Measurements from ENCODE around the gene SPATA4. TPM values are rescaled to one million over a fixed set of nuclear protein-coding genes. Genes with fewer than 3 reads are reported as not detected.
"Not testable (repeated sequence)": the region's sequence is repeated elsewhere in the genome, so short reads cannot be mapped to it uniquely, and the experiment has no call there.

The SPATA4 gene
- total and polyA plus RNA-seq, 5 donors, result 0.23 to 1.0 (median 0.34) TPM; not detected in 2

- Histone ChIP-seq H3K4me3 (ENCODE audit: low read length) (no peak overlapping the region), H3K27ac (ENCODE audit: low read length) (no peak overlapping the region), H3K9me3 (ENCODE audit: control insufficient read depth, low read length) (no peaks in the 10 kb centered on the region), H3K27me3 (ENCODE audit: control insufficient read depth, insufficient read depth) (no peaks in the 10 kb centered on the region), H3K4me1 (ENCODE audit: control insufficient read depth, insufficient read depth, low read length) (no peaks in the 10 kb centered on the region)
- intact Hi-C loops (cut with DNase I), result no loop called here
- WGBS, result 72% methylated on average over 2 of the region's 2 CpGs
- DNase-seq (no peak), ATAC-seq (no peak)
These were observed 22.1 kb upstream of the SPATA4 start for GRCh38 chr4:176217510-176217909.

GRCh38 chr4:176212351-176212750 lies 17.0 kb upstream of the SPATA4 start:
- DNase-seq; H3K4me3 ChIP-seq (ENCODE audit: low read length); H3K27ac ChIP-seq (ENCODE audit: low read length); H3K9me3 ChIP-seq (ENCODE audit: control insufficient read depth, low read length); ATAC-seq; H3K4me1 ChIP-seq (ENCODE audit: control insufficient read depth, insufficient read depth, low read length); H3K27me3 ChIP-seq (ENCODE audit: control insufficient read depth, insufficient read depth); intact Hi-C loops (cut with DNase I): not testable (repeated sequence)
- WGBS, result 89% methylated on average over 3 of the region's 3 CpGs

GRCh38 chr4:176210579-176211296 lies 15.4 kb upstream of the SPATA4 start:
- Histone ChIP-seq H3K4me1 (ENCODE audit: control insufficient read depth, insufficient read depth, low read length) (no peaks in the 10 kb centered on the region), H3K4me3 (ENCODE audit: low read length) (no peak overlapping the region), H3K27ac (ENCODE audit: low read length) (no peak overlapping the region), H3K27me3 (ENCODE audit: control insufficient read depth, insufficient read depth) (no peaks in the 10 kb centered on the region), H3K9me3 (ENCODE audit: control insufficient read depth, low read length) (no peaks in the 10 kb centered on the region)
- no peak for ATAC-seq
- DNase-seq, result no peak
- intact Hi-C loops (cut with DNase I), result no loop called here
- WGBS, result 70% methylated on average over 7 of the region's 7 CpGs

- DNase-seq (no peak), ATAC-seq (no peak)
- H3K4me3 ChIP-seq (ENCODE audit: low read length), result no peak overlapping the region
- H3K27ac ChIP-seq (ENCODE audit: low read length), result no peak overlapping the region
- H3K27me3 ChIP-seq (ENCODE audit: control insufficient read depth, insufficient read depth), result no peaks in the 10 kb centered on the region
- no peaks in the 10 kb centered on the region for H3K9me3 ChIP-seq (ENCODE audit: control insufficient read depth, low read length)
- intact Hi-C loops (cut with DNase I), result no loop called here
- no peaks in the 10 kb centered on the region for H3K4me1 ChIP-seq (ENCODE audit: control insufficient read depth, insufficient read depth, low read length)
- WGBS, result 87% methylated on average over 3 of the region's 3 CpGs
These were observed 14.7 kb upstream of the SPATA4 start for GRCh38 chr4:176210101-176210500.

DNA sequence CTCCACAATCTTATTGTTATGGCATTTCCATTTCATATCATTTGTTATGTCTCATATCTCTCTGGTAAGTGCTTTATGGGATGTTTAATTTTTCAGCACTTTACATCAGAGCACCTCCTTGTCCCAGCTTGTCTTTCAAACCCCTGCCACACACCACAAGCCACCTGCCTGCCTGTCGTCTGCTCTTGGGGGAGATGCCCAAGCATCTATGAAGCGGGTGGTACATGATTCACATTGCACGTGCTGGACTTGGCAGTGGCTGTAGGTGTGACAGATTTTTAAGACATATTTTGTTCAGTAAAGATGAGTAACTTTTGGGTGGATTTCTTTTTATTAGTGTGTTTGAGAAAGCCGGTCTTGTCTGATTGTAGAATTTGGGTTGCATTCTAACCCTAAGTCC lies 14.2 kb upstream of the SPATA4 start:
- DNase-seq (no peak), ATAC-seq (no peak)
- no peak overlapping the region for H3K4me3 ChIP-seq (ENCODE audit: low read length)
- intact Hi-C loops (cut with DNase I), result no loop called here
- H3K9me3 ChIP-seq (ENCODE audit: control insufficient read depth, low read length), result no peaks in the 10 kb centered on the region
- no peaks in the 10 kb centered on the region for H3K27me3 ChIP-seq (ENCODE audit: control insufficient read depth, insufficient read depth)
- H3K27ac ChIP-seq (ENCODE audit: low read length), result no peak overlapping the region
- WGBS, result 83% methylated on average over 4 of the region's 4 CpGs
- H3K4me1 ChIP-seq (ENCODE audit: control insufficient read depth, insufficient read depth, low read length), result no peaks in the 10 kb centered on the region

DNA sequence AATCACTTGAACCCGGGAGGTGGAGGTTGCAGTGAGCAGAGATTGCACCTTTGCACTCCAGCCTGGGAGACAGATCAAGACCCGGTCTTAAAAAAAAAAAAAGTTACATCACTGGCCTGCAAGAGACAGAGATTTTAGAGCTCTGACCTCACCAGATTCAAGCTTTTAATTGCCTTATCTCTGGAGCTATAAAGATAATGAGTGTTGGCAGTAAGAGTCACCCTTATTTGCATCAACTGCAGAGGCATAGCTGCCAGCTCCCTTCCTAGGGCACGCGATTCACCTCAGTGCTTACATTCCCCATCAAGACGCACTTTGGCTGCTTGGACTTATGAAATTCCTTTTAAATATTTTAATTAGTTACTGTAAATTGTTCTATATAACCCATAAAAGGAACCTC lies 12.5 kb upstream of the SPATA4 start:
- 62% methylated on average over 5 of the region's 5 CpGs for WGBS
- Histone ChIP-seq H3K27ac (ENCODE audit: low read length) (no peak overlapping the region), H3K4me3 (ENCODE audit: low read length) (no peak overlapping the region), H3K27me3 (ENCODE audit: control insufficient read depth, insufficient read depth) (no peaks in the 10 kb centered on the region), H3K4me1 (ENCODE audit: control insufficient read depth, insufficient read depth, low read length) (no peaks in the 10 kb centered on the region), H3K9me3 (ENCODE audit: control insufficient read depth, low read length) (no peaks in the 10 kb centered on the region)
- intact Hi-C loops (cut with DNase I), result no loop called here
- ATAC-seq, result no peak
- DNase-seq, result no peak

DNA sequence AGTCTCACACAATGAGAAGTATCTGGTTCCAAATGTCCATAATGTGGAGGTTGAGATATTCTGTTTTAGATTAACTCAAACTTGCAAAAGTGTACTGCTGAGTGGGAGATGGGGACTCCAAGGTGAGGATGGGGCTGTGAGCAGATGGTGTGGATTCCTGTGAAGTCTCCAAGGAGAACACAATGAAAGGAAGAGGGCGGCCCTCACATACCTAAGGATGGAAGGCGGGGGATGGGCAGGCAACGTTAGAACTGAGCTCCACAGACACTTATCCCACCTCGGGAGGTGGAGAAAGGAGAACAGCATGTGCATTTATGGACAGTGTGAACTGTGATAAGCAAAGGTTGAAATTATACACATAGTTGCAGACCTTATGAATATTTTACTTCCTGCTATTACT lies 9.9 kb upstream of the SPATA4 start:
- DNase-seq (no peak), ATAC-seq (no peak)
- H3K4me3 ChIP-seq (ENCODE audit: low read length), result no peak overlapping the region
- WGBS, result 53% methylated on average over 4 of the region's 4 CpGs
- no peaks in the 10 kb centered on the region for H3K27me3 ChIP-seq (ENCODE audit: control insufficient read depth, insufficient read depth)
- no peaks in the 10 kb centered on the region for H3K9me3 ChIP-seq (ENCODE audit: control insufficient read depth, low read length)
- no peaks in the 10 kb centered on the region for H3K4me1 ChIP-seq (ENCODE audit: control insufficient read depth, insufficient read depth, low read length)
- no peak overlapping the region for H3K27ac ChIP-seq (ENCODE audit: low read length)
- intact Hi-C loops (cut with DNase I), result no loop called here

- H3K9me3 ChIP-seq (ENCODE audit: control insufficient read depth, low read length), result no peaks in the 10 kb centered on the region
- intact Hi-C loops (cut with DNase I), result loop anchor here in 1 of 4 donors (10.0 kb wide), 1 partner anchor 116 kb away; the partner anchor contains the start of gene SPCS3
- no peak overlapping the region for H3K4me3 ChIP-seq (ENCODE audit: low read length)
- 80% methylated on average over 8 of the region's 8 CpGs for WGBS
- no peak for ATAC-seq
- no peak for DNase-seq
- H3K27me3 ChIP-seq (ENCODE audit: control insufficient read depth, insufficient read depth), result no peaks in the 10 kb centered on the region
- no peaks in the 10 kb centered on the region for H3K4me1 ChIP-seq (ENCODE audit: control insufficient read depth, insufficient read depth, low read length)
- H3K27ac ChIP-seq (ENCODE audit: low read length), result no peak overlapping the region
These were observed 3.0 kb upstream of the SPATA4 start for GRCh38 chr4:176198316-176198903.

DNA sequence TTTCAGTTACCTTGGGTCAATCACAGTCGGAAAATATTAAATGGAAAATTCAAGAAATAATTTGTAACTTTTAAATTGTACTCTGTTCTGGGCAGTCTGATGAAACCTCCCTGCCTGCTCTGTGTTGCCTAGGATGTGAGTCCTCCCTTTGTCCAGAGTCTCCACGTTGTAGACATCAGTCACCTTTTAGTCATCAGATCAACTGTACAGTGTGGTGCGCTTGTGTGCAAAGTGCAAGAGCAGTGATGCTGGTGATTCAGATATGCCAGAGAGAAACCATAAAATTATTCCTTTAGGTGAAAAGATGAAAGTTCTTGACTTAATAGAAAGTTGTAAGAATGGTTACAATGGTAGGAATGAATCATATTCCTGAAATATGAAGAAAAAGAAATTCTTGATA lies 1.4 kb downstream of the SPATA4 start:
- DNase-seq (no peak), ATAC-seq (no peak)
- intact Hi-C loops (cut with DNase I), result loop anchor here in 1 of 4 donors (10.0 kb wide), 1 partner anchor 121 kb away; the partner anchor contains the start of gene SPCS3
- 73% methylated on average over 3 of the region's 3 CpGs for WGBS
- no peak overlapping the region for H3K27ac ChIP-seq (ENCODE audit: low read length)
- H3K4me1 ChIP-seq (ENCODE audit: control insufficient read depth, insufficient read depth, low read length), result no peaks in the 10 kb centered on the region
- no peak overlapping the region for H3K4me3 ChIP-seq (ENCODE audit: low read length)
- H3K9me3 ChIP-seq (ENCODE audit: control insufficient read depth, low read length), result no peaks in the 10 kb centered on the region
- H3K27me3 ChIP-seq (ENCODE audit: control insufficient read depth, insufficient read depth), result no peaks in the 10 kb centered on the region

DNA sequence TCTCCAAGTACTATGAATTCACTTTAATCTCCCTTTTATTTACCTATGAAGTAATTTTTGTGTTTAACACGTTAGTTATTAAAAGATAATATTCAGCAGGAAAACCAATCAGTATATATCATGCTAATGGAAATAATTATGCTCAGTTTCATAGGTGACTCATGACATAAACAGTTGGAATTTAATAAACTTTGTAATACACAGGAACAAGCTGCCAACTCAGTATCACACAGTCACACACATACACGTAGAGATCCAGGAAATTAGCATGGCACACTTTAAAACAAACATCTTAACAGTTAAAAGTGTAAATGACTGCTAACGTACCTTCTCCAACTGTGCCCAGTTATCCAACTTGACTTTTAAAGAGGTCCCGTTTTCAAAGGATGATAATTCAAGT lies 2.3 kb downstream of the SPATA4 start:
- intact Hi-C loops (cut with DNase I), result loop anchor here in 1 of 4 donors (10.0 kb wide), 1 partner anchor 122 kb away; the partner anchor contains the start of gene SPCS3
- Histone ChIP-seq H3K4me3 (ENCODE audit: low read length) (no peak overlapping the region), H3K4me1 (ENCODE audit: control insufficient read depth, insufficient read depth, low read length) (no peaks in the 10 kb centered on the region), H3K27ac (ENCODE audit: low read length) (no peak overlapping the region), H3K27me3 (ENCODE audit: control insufficient read depth, insufficient read depth) (no peaks in the 10 kb centered on the region), H3K9me3 (ENCODE audit: control insufficient read depth, low read length) (no peaks in the 10 kb centered on the region)
- DNase-seq, result no peak
- no peak for ATAC-seq
- 23% methylated on average over 4 of the region's 4 CpGs for WGBS

GRCh38 chr4:176191974-176192373 lies 3.4 kb downstream of the SPATA4 start:
- Histone ChIP-seq H3K4me3 (ENCODE audit: low read length) (no peak overlapping the region), H3K4me1 (ENCODE audit: control insufficient read depth, insufficient read depth, low read length) (no peaks in the 10 kb centered on the region), H3K27ac (ENCODE audit: low read length) (no peak overlapping the region), H3K27me3 (ENCODE audit: control insufficient read depth, insufficient read depth) (no peaks in the 10 kb centered on the region), H3K9me3 (ENCODE audit: control insufficient read depth, low read length) (no peaks in the 10 kb centered on the region)
- DNase-seq (no peak), ATAC-seq (no peak)
- 26% methylated on average over 1 of the region's 1 CpG for WGBS
- intact Hi-C loops (cut with DNase I), result loop anchor here in 1 of 4 donors (10.0 kb wide), 1 partner anchor 123 kb away; the partner anchor contains the start of gene SPCS3
